GM13976 (cell line): Measurements from ENCODE around the gene BLOC1S3.

Source experiments
- DNase-seq: peaks from one replicate; pipeline ENCODE4 v3.0.0; 2012; ENCODE audit warnings: low spot score
- CTCF ChIP-seq: IDR thresholded peaks from 2 replicates; pipeline ENCODE4 v1.5.1; 2012; ENCODE audit warnings: borderline replicate concordance, mild to moderate bottlenecking; ENCODE audit not compliant: insufficient read depth; ENCODE audit errors: extremely low read depth, missing control alignments, control extremely low read depth
- in situ Hi-C: fragments of 300-500 bp; cut with MboI; formaldehyde crosslinking; loops from one replicate; pipeline ENCODE4 v1.12.0; 2022; ENCODE audit warnings: low sequenced_read_pairs, mixed read lengths, inconsistent platforms; ENCODE audit not compliant: unreplicated experiment

The BLOC1S3 gene

GRCh38 chr19:45146251-45146650 is 32.3 kb upstream of the BLOC1S3 start:
- no peak for TF ChIP-seq CTCF
- in situ Hi-C loops = no loop called here
- DNase-seq = no peak

- no peak for DNase-seq
- TF ChIP-seq CTCF = no peak
- in situ Hi-C loops = no loop called here
These were observed 31.8 kb upstream of the BLOC1S3 start for GRCh38 chr19:45146741-45147205.

GRCh38 chr19:45147835-45148676 is 30.5 kb upstream of the BLOC1S3 start:
- DNase-seq = no peak
- in situ Hi-C loops = no loop called here
- no peak for TF ChIP-seq CTCF

GRCh38 chr19:45149129-45149528 is 29.5 kb upstream of the BLOC1S3 start:
- DNase-seq = no peak
- in situ Hi-C loops = no loop called here
- TF ChIP-seq CTCF = no peak

- in situ Hi-C loops = no loop called here
- DNase-seq = no peak
- no peak for TF ChIP-seq CTCF
These were observed 28.4 kb upstream of the BLOC1S3 start for GRCh38 chr19:45150180-45150579.

GRCh38 chr19:45150751-45151281 is 27.8 kb upstream of the BLOC1S3 start:
- TF ChIP-seq CTCF = no peak
- in situ Hi-C loops = no loop called here
- DNase-seq = no peak
